ENCODE data around the gene ZNF280D.
"Not testable (repeated sequence)": the region's sequence is repeated elsewhere in the genome, so short reads cannot be mapped to it uniquely, and the experiment has no call there.

The ZNF280D gene

GRCh38 chr15:56733136-56734012 lies at the start of gene ZNF280D:
ZNF280D (minus strand) TSS chr15:56733509; CDS start chr15:56707109, 26,400 bp downstream.
- DNase-seq (ENCODE audit: low read depth in 2 of 2), result peak; percentile 50 to 57

GRCh38 chr15:56782306-56782705 lies 49.0 kb upstream of the ZNF280D start:
- no peak for DNase-seq (ENCODE audit: low read depth in 2 of 2)

GRCh38 chr15:56781666-56782065 lies 48.4 kb upstream of the ZNF280D start:
- no peak for DNase-seq (ENCODE audit: low read depth in 2 of 2)

GRCh38 chr15:56780102-56780725 lies 46.9 kb upstream of the ZNF280D start:
- DNase-seq (ENCODE audit: low read depth in 2 of 2), result not testable (repeated sequence)

GRCh38 chr15:56779449-56779848 lies 46.1 kb upstream of the ZNF280D start:
- not testable (repeated sequence) for DNase-seq (ENCODE audit: low read depth in 2 of 2)

GRCh38 chr15:56778761-56779160 lies 45.5 kb upstream of the ZNF280D start:
- no peak for DNase-seq (ENCODE audit: low read depth in 2 of 2)

GRCh38 chr15:56776839-56777238 lies 43.5 kb upstream of the ZNF280D start:
- no peak for DNase-seq (ENCODE audit: low read depth in 2 of 2)

- DNase-seq (ENCODE audit: low read depth in 2 of 2), result no peak
Observed at GRCh38 chr15:56775641-56776040, 42.3 kb upstream of the ZNF280D start.

- DNase-seq (ENCODE audit: low read depth in 2 of 2), result no peak
Observed at GRCh38 chr15:56774356-56774755, 41.0 kb upstream of the ZNF280D start.

GRCh38 chr15:56772868-56773639 lies 39.7 kb upstream of the ZNF280D start:
- DNase-seq (ENCODE audit: low read depth in 2 of 2), result no peak

GRCh38 chr15:56770173-56770572 lies 36.9 kb upstream of the ZNF280D start:
- no peak for DNase-seq (ENCODE audit: low read depth in 2 of 2)

GRCh38 chr15:56767315-56767714 lies 34.0 kb upstream of the ZNF280D start:
- no peak for DNase-seq (ENCODE audit: low read depth in 2 of 2)

- DNase-seq (ENCODE audit: low read depth in 2 of 2), result no peak
Observed at GRCh38 chr15:56765251-56765650, 31.9 kb upstream of the ZNF280D start.

- no peak for DNase-seq (ENCODE audit: low read depth in 2 of 2)
Observed at GRCh38 chr15:56763141-56763895, 30.0 kb upstream of the ZNF280D start.

GRCh38 chr15:56760186-56760585 lies 26.9 kb upstream of the ZNF280D start:
- no peak for DNase-seq (ENCODE audit: low read depth in 2 of 2)

GRCh38 chr15:56759450-56759845 lies 26.1 kb upstream of the ZNF280D start:
- DNase-seq (ENCODE audit: low read depth in 2 of 2), result no peak

GRCh38 chr15:56758770-56759449 lies 25.6 kb upstream of the ZNF280D start:
- DNase-seq (ENCODE audit: low read depth in 2 of 2), result no peak

- DNase-seq (ENCODE audit: low read depth in 2 of 2), result no peak
Observed at GRCh38 chr15:56757875-56758274, 24.6 kb upstream of the ZNF280D start.

GRCh38 chr15:56754772-56755370 lies 21.6 kb upstream of the ZNF280D start:
- DNase-seq (ENCODE audit: low read depth in 2 of 2), result no peak

GRCh38 chr15:56752986-56753385 lies 19.7 kb upstream of the ZNF280D start:
- DNase-seq (ENCODE audit: low read depth in 2 of 2), result no peak

GRCh38 chr15:56749982-56750381 lies 16.7 kb upstream of the ZNF280D start:
- DNase-seq (ENCODE audit: low read depth in 2 of 2), result no peak
